Stimulated activated CD8-positive, alpha-beta memory T cell treated with anti-CD3 and anti-CD28 coated beads, Interleukin-7, amount 100 ng/mL, for 1 hour (primary cell): ENCODE measurements around the gene PHF21B.

Experiments
- DNase-seq, 2 donors: peaks; one replicate each; pipeline ENCODE4 v3.0.0-alpha.2; 2020; ENCODE audit warnings: low read depth in 2 of 2

The PHF21B gene

GRCh38 chr22:44990328-44990727 lies 19.5 kb downstream of the PHF21B start:
- DNase-seq: no peak

DNA sequence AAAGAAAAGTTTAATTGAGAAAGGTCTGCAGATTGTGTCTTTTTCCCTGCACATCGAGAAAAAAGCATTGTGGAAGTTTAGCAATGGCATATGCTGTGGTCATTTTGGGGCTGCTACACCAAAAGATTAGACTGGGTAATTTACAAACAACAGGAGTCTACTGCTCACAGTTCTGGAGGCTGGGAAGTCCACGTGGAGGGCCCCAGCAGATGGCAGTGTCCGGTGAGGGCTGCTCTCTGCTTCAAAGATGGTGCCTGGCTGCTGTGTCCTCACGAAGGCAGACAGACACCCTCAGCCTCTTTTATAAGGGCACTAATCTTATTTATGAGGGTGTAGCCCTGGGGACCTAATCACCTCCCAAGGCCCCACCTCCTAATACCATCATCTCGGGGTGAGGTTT lies 21.1 kb downstream of the PHF21B start:
- DNase-seq: no peak

- no peak for DNase-seq
Observed at GRCh38 chr22:44986926-44987325, 22.9 kb downstream of the PHF21B start.

DNA sequence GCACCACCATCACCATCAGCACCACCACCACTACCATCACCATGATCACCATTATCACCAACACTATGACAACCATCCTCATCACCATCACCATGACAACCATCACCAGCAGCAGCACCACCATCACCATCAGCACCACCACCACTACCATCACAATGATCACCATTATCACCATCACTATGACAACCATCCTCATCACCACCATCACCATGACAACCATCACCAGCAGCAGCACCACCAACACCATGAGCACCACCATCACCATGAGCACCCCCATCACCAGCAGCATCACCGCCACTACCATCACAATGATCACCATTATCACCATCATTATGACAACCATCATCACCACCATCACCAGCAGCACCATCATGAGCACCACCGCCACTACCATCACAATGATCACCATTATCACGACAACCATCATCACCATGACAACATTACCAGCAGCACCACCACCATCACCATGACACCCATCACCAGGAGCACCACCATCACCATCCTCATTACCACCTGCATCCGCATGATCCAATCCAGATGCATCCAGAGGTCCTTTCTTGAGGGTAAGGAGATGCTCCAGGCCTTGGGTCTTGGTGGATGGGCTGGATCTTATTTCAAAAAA lies 23.8 kb downstream of the PHF21B start:
- no peak for DNase-seq

- no peak for DNase-seq
Observed at GRCh38 chr22:44983878-44984482, 25.8 kb downstream of the PHF21B start.

DNA sequence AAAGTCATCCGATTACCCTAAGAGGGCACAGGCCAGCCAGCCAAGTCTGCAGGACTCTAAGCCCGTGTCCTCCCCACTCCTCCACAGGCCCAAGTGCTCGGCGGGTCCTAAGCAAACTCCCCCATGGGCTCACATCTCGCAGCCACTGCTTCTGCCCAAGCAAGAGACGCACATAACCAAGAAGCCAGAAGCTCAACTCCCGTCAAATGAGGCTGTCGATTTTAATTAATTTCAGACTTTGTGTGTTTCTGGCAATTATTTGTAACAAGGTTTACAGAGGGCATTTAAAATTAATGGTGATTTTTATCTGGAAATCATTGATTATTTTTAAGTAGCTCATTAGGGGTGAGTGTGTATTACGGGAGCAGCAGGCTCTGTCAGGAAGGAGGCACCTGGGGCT lies 27.4 kb downstream of the PHF21B start:
- DNase-seq: no peak

DNA sequence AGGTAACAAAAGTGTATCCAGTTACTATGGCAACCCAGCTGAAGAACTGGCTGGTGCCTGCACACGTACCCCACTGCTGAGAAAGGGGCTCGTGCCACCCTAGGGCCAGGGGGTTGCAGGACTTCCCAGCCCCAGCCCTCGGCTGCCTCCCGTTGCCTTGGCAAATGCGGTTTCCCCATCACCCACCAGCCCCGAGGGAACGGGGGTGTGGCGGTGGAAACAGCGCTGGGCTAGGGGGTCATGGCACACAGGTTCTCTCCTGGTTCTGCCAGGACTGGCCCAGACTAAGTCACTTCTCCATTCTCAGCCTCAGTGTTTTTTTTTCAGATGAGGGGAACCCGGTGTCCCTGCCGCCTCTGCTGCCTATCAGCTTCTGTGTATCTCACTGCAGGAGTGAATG lies 27.9 kb downstream of the PHF21B start:
- no peak for DNase-seq

DNA sequence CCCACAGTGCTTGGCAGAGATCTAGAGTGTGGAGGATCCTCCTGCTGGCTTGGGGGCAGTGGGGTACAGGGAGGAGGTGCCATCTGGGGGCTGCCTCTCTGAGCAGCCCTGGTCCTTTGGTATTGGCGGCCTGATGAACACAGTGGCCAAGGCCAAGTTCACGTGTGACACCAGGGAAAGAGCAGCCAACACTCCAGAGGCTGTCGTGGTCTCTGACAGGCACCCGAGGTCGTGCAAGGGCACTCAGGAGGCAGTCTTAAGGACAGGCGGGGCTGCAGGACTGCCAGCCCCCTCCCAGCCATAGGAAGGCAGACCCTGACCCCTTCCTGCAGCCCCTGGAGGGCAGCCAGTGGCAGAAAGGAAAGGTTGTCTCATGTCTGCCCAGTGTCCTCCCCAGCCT lies 30.7 kb downstream of the PHF21B start:
- DNase-seq: no peak

GRCh38 chr22:44975427-44976262 lies 34.2 kb downstream of the PHF21B start:
- no peak for DNase-seq

DNA sequence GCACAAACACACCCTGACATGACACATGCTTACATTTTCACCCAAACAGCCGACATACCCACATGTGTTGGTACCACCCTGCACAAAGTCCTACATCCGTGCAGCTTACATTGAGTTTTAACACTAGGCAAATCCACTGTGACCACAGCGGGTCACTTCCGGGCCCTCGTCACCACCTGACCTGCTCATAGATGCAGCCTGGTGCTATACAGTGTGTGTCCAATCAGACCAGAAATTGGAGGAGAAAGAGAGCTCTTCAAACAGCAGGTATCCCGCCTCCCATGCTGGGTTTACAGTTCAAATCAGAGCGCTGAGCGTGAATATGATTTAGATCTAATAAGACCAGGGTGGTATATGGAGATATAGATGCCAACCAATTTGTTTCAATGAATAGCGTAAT lies 35.4 kb downstream of the PHF21B start:
- DNase-seq: no peak

- no peak for DNase-seq
Observed at GRCh38 chr22:44973829-44974228, 36.0 kb downstream of the PHF21B start.

GRCh38 chr22:44972363-44973083 lies 37.3 kb downstream of the PHF21B start:
- no peak for DNase-seq

DNA sequence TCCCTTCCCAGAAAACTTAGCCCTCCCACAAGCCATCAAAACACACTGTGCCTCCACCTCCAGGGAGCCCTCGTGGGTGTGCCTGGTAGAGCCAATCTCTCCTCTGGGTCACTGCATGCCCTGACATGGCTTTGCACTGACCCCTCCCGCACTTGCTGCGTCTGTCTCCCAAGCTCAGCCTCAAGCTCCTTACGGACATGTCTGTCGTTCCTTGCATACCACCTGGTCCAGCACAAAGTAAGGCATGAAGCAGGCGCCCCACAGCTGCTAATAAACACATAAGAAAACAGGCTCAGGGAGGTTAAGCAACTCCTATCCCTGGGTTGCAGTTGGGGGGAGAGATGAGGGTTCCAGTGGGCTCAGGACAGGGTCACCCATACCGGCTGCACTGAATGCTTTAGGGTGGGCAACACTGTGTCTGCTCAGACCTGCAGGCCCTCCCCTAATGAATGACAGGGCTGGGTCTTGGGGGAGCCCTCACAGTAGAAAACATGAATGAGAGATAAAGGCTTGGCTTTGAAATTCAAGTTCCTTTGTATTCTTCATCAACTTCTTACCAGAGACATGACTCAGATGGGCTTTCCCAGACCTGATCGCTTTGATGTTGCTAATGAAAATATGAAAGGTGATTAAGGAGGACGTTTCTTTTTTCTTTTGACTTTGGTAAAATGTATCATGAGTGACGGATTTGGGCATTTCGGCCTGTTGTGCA lies 38.0 kb downstream of the PHF21B start:
- DNase-seq: no peak

DNA sequence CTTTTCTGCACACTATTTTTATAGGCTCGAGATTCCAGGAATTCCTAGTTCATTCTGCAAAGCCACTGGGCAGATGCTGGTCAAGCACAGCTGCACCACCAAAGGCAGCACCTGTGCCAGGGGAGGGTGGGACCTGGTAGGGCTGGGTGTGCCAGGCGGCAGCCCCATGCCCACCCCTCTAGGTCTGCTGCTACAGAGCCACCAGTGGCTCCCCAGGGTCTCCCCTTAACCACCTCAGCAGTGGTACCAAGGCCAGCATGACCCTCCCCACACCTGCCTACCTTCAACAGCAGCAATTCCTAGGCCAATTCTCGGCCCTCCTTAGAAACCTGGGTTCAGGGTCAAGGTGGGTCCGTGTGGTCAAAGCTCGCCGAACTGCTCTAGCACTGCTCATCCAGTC lies 39.5 kb downstream of the PHF21B start:
- no peak for DNase-seq

DNA sequence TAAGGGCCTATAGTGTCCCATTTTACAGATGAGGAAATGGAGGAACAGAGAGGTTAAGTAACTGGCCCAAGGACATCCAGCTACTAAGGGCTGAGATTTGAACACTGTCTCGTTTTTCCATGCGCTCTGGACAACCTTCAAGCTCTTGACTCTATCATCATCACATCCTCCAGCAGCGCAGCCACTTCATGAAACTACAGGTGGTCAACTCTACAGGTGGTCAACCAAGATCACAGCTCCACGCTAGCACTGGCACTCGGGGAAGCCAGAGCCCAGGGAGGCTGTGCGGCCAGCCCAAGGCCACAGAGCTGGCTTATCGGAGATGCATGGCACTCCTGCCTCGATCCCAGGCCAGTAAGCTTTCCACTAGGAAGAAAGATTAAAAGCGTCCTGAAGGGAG lies 40.0 kb downstream of the PHF21B start:
- no peak for DNase-seq

- DNase-seq: no peak
Observed at GRCh38 chr22:44968736-44969135, 41.1 kb downstream of the PHF21B start.

- DNase-seq: no peak
Observed at GRCh38 chr22:44965171-44965570, 44.6 kb downstream of the PHF21B start.

- no peak for DNase-seq
Observed at GRCh38 chr22:44964722-44965078, 45.1 kb downstream of the PHF21B start.

DNA sequence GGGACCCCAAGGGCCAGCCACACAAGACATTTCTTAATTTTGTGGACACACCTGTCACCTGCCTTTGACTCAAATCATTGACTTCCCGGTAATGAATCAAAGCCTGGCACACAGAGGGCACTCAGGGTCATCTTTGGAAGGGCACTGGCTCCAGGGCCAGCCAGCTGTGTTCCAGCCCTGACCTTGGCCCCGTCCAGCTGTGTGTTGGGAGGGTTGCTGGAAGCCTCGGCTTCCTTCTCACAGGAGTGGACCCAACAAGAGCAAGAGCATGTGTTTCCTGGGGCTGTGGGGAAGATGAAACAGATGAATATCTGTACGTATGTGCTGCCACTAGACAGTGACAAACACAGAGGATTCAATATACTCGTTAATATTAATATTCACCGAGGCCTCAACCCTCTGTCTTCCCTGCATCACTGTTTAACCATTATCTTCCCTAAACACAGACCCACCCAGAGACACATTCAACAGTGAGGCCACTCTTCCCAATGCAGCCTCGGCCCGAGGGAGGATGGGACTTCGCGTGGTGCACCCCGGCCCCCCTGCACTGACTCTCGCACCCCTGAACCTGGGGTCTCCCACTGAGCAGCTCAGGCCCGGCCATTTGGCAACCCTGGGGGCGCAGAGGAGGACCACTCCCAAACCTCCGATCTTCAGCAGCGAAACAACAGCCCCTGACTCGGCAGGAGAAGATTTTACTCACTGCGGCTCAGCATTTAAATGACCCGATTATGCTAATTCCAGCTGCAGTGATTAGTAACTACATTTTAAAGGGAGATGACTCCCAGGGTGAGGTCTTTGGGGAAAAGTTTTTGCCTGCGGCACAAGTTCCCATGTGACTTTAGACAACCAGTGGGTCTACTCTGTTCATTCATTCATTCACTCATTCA lies 45.7 kb downstream of the PHF21B start:
- DNase-seq: no peak

DNA sequence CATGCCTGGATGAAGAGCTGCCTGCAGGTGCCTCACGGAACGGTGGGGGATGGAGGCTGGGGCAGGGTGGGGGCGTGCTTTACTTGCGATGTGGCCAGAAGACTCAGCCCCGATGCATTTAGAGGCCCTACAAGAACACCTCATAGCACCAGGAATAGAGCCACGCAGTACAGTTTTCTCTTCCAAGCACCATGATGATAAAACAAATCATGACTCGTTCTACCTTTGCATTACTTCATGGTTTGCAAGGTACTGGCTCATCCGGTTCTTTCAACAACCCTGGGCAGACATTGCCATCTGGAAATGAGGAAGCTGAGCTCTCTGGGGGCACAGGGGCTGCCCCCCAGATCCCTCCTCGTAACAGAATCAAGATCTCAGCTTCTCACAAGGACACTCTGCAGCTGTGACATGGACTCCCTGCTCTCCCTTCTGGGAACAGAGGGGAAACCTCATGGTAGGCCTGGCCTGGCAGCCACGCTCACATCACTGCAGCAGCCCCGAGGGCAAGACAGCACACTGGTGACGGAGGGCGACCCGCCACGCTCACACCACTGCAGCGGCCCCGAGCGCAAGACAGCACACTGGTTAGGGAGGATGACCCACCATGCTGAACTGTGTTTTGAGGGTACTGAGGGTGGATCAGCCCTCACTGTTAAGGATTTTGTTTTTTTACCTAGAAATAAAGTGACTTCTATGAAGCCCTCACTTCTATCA lies 46.9 kb downstream of the PHF21B start:
- no peak for DNase-seq
